Upper lobe of right lung (tissue), 1 donor: ENCODE data around the gene RLN3. TPM values are rescaled to one million over a fixed set of nuclear protein-coding genes. Genes with fewer than 3 reads are reported as not detected.

Experiments
- ATAC-seq: fragments of 200-7000 bp; cut with Tn5 transposase; one replicate; pipeline ENCODE4 v1.9.1; 2020; ENCODE audit warnings: mild to moderate bottlenecking, moderate library complexity
- DNase-seq: peaks from one replicate; pipeline ENCODE4 v3.0.0-alpha.2; 2020
- H3K27ac ChIP-seq: fragments of 200-600 bp; one replicate; pipeline ENCODE4 v1.8.0; 2022
- H3K27me3 ChIP-seq: fragments of 200-600 bp; one replicate; pipeline ENCODE4 v1.8.0; 2022; ENCODE audit warnings: mild to moderate bottlenecking
- H3K36me3 ChIP-seq: fragments of 200-600 bp; one replicate; pipeline ENCODE4 v1.8.0; 2022
- H3K4me1 ChIP-seq: fragments of 200-600 bp; one replicate; pipeline ENCODE4 v1.8.0; 2022
- H3K4me3 ChIP-seq: fragments of 200-600 bp; one replicate; pipeline ENCODE4 v1.8.0; 2022; ENCODE audit warnings: mild to moderate bottlenecking
- H3K9me3 ChIP-seq: fragments of 200-600 bp; one replicate; pipeline ENCODE4 v1.8.0; 2022
- CTCF ChIP-seq: fragments of 200-600 bp; IDR thresholded peaks from one replicate; pipeline ENCODE4 v1.8.0; 2022; ENCODE audit warnings: antibody characterized with exemption
- intact Hi-C: fragments of 100-400 bp; cut with DNase I; formaldehyde crosslinking; loops from one replicate; pipeline ENCODE4 v1.11.0; 2022
- total RNA-seq: library from RNA; stranded (reverse); fragmentation: NEBNext Ultra II Directional; extraction: Animal tissue kit (Norgen Biotek cat#: 25700); gene quantifications from one replicate; pipeline ENCODE4 v1.2.1, GENCODE V29; 2021
- donor health status: DM: no; HTN: yes; CAD: no; lungs with severe emphysema.

RLN3 gene
- total RNA-seq, 1 donor from 2014 or later, result not detected

- Histone ChIP-seq H3K9me3 (no peaks in the 10 kb centered on the region), H3K36me3 (no peaks in the 10 kb centered on the region), H3K4me3 (no peak overlapping the region), H3K27ac (no peak overlapping the region), H3K4me1 (peaks cover 23% of the 10 kb centered on the region), H3K27me3 (no peaks in the 10 kb centered on the region)
- TF ChIP-seq CTCF, result no peak
- no peak for DNase-seq
- intact Hi-C loops, result no loop called here
- no peak for ATAC-seq
Observed at GRCh38 chr19:14078411-14078810, 50.5 kb downstream of the RLN3 start.

Other genes with a start within 250 kb of the RLN3 start
- 10.6 TPM for gene ZSWIM4, start 232.7 kb upstream of the RLN3 start, total RNA-seq
- not detected for gene NANOS3, start 151.0 kb upstream of the RLN3 start, total RNA-seq
- 2.0 TPM for gene BRME1, start 122.0 kb upstream of the RLN3 start, total RNA-seq
- 28.9 TPM for gene CC2D1A, start 121.9 kb upstream of the RLN3 start, total RNA-seq
- 2.8 TPM for gene PODNL1, start 89.7 kb upstream of the RLN3 start, total RNA-seq
- 35.1 TPM for gene DCAF15, start 75.6 kb upstream of the RLN3 start, total RNA-seq
- gene RFX1, start 21.8 kb upstream of the RLN3 start, total RNA-seq, result 17.8 TPM
- 16.2 TPM for gene IL27RA, start 3.6 kb downstream of the RLN3 start, total RNA-seq
- gene PALM3, start 33.9 kb downstream of the RLN3 start, total RNA-seq, result 10.0 TPM
- gene MISP3, start 44.6 kb downstream of the RLN3 start, total RNA-seq, result 6.7 TPM
- gene C19orf67, start 57.6 kb downstream of the RLN3 start, total RNA-seq, result not detected
- 45.9 TPM for gene SAMD1, start 62.6 kb downstream of the RLN3 start, total RNA-seq
- gene PRKACA, start 89.6 kb downstream of the RLN3 start, total RNA-seq, result 85.7 TPM
- gene ASF1B, start 108.4 kb downstream of the RLN3 start, total RNA-seq, result 1.9 TPM
- 26.3 TPM for gene ADGRL1, start 178.0 kb downstream of the RLN3 start, total RNA-seq